IMR-90 (cell line): ENCODE results near the gene CACNA2D3. TPM values are rescaled to one million over a fixed set of nuclear protein-coding genes. Genes with fewer than 3 reads are reported as not detected.

Experiments used
- ATAC-seq: fragments of 200-7000 bp; cut with Tn5 transposase; 2 replicates; pipeline ENCODE4 v1.9.1; 2020; ENCODE audit warnings: low read depth, mild to moderate bottlenecking, moderate library complexity
- BruUV-seq: library from RNA; stranded (reverse); fragments of 400-500 nt; replicated peaks from 2 replicates; lab custom pipeline; 2021; lab: Mats Ljungman, UMichigan
- CTCF ChIA-PET: fragments of 300-600 bp; formaldehyde crosslinking; extraction: SDS; loops from one replicate; lab custom pipeline; 2021; ENCODE audit warnings: antibody characterized with exemption; lab: Yijun Ruan, JAX
- POLR2A ChIA-PET: fragments of 300-600 bp; sonication (Branson Sonifier 250); formaldehyde crosslinking; loops from one replicate; lab custom pipeline; 2022; ENCODE audit warnings: antibody characterized with exemption; ENCODE audit not compliant: unreplicated experiment; lab: Charles Lee
- DNase-seq: peaks from one replicate; pipeline ENCODE4 v3.0.0; 2013
- H2AFZ ChIP-seq: replicated peaks from 2 replicates; pipeline ENCODE3; 2013; ENCODE audit warnings: low read length, mild to moderate bottlenecking; ENCODE audit not compliant: poor library complexity
- H2AK5ac ChIP-seq: 2 replicates; pipeline ENCODE4 v1.6.1; 2013; ENCODE audit warnings: low read depth, low read length, inconsistent platforms
- H2AK9ac ChIP-seq: replicated peaks from 2 replicates; pipeline ENCODE3; 2013; ENCODE audit warnings: mild to moderate bottlenecking, low read depth, low read length, moderate library complexity; ENCODE audit not compliant: poor library complexity
- H2BK120ac ChIP-seq: 2 replicates; pipeline ENCODE4 v1.6.1; 2013; ENCODE audit warnings: low read depth, low read length, inconsistent platforms
- H2BK15ac ChIP-seq: 3 replicates; pipeline ENCODE4 v1.6.1; 2013; ENCODE audit warnings: low read depth, low read length, inconsistent platforms
- H2BK20ac ChIP-seq: 2 replicates; pipeline ENCODE4 v1.6.1; 2013; ENCODE audit warnings: low read depth, mild to moderate bottlenecking, inconsistent platforms, low read length, moderate library complexity
- H2BK5ac ChIP-seq: 2 replicates; pipeline ENCODE4 v1.6.1; 2013; ENCODE audit warnings: mild to moderate bottlenecking, low read depth, low read length, inconsistent platforms; ENCODE audit not compliant: poor library complexity, severe bottlenecking
- H3K14ac ChIP-seq: replicated peaks from 2 replicates; pipeline ENCODE4 v1.6.1; 2013; ENCODE audit warnings: low read depth, low read length, inconsistent platforms
- H3K18ac ChIP-seq: 2 replicates; pipeline ENCODE4 v1.6.1; 2013; ENCODE audit warnings: low read depth, low read length, control low read depth
- H3K23ac ChIP-seq: 2 replicates; pipeline ENCODE4 v1.6.1; 2013; ENCODE audit warnings: low read depth, low read length, inconsistent platforms
- H3K27ac ChIP-seq: 2 replicates; pipeline ENCODE4 v1.5.1; 2013; ENCODE audit warnings: mild to moderate bottlenecking, control low read depth, low read length; ENCODE audit not compliant: insufficient read depth
- H3K27me3 ChIP-seq: 2 replicates; pipeline ENCODE4 v1.6.1; 2013; ENCODE audit warnings: low read length; ENCODE audit not compliant: control insufficient read depth, insufficient read depth
- H3K36me3 ChIP-seq: 2 replicates; pipeline ENCODE4 v1.6.1; 2013; ENCODE audit warnings: low read length, mixed read lengths; ENCODE audit not compliant: control insufficient read depth, insufficient read depth
- H3K4ac ChIP-seq: 2 replicates; pipeline ENCODE4 v1.6.1; 2013; ENCODE audit warnings: low read depth, low read length, inconsistent platforms
- H3K4me1 ChIP-seq: 2 replicates; pipeline ENCODE4 v1.6.1; 2013; ENCODE audit warnings: low read length, mixed read lengths; ENCODE audit not compliant: control insufficient read depth, insufficient read depth
- H3K4me2 ChIP-seq: 2 replicates; pipeline ENCODE4 v1.6.1; 2013; ENCODE audit warnings: low read depth, mild to moderate bottlenecking, control low read depth, low read length, moderate library complexity
- H3K4me3 ChIP-seq: 2 replicates; pipeline ENCODE4 v1.5.1; 2013; ENCODE audit warnings: low read depth, mild to moderate bottlenecking, control low read depth, low read length, moderate library complexity; ENCODE audit not compliant: insufficient read depth
- H3K56ac ChIP-seq: 2 replicates; pipeline ENCODE4 v1.6.1; 2013; ENCODE audit warnings: low read length, inconsistent platforms; ENCODE audit not compliant: insufficient read depth; ENCODE audit errors: extremely low read depth
- H3K79me1 ChIP-seq, 2 experiments: 2 replicates each; pipeline ENCODE4 v1.6.1; 2013; ENCODE audit warnings: low read length in 2 of 2, inconsistent platforms in 1 of 2, low read depth in 1 of 2
- H3K9ac ChIP-seq: 2 replicates; pipeline ENCODE4 v1.6.1; 2013; ENCODE audit warnings: low read depth, low read length, control low read depth
- H3K9me1 ChIP-seq: 2 replicates; pipeline ENCODE4 v1.6.1; 2013; ENCODE audit warnings: low read length, inconsistent platforms; ENCODE audit not compliant: insufficient read depth
- H3K9me3 ChIP-seq: 2 replicates; pipeline ENCODE4 v1.6.1; 2013; ENCODE audit warnings: low read length; ENCODE audit not compliant: control insufficient read depth, insufficient read depth
- H4K20me1 ChIP-seq: 2 replicates; pipeline ENCODE4 v1.6.1; 2013; ENCODE audit warnings: low read length, inconsistent platforms; ENCODE audit not compliant: insufficient read depth
- H4K5ac ChIP-seq: 2 replicates; pipeline ENCODE4 v1.6.1; 2013; ENCODE audit warnings: mild to moderate bottlenecking, low read depth, low read length, control low read depth
- H4K8ac ChIP-seq, 2 experiments: 2 replicates each; pipeline ENCODE4 v1.6.1; 2013; ENCODE audit warnings: low read depth in 2 of 2, low read length in 2 of 2, control low read depth in 1 of 2, inconsistent platforms in 1 of 2
- H4K91ac ChIP-seq: 2 replicates; pipeline ENCODE4 v1.6.1; 2013; ENCODE audit warnings: low read depth, low read length, inconsistent platforms; ENCODE audit not compliant: insufficient read depth
- BHLHE40 ChIP-seq: fragments of 150-350 bp; IDR thresholded peaks from 2 replicates; pipeline ENCODE4 v1.6.1; 2016; ENCODE audit warnings: mild to moderate bottlenecking, low read depth, low read length
- CEBPB ChIP-seq: IDR thresholded peaks from 2 replicates; pipeline ENCODE4 v1.6.1; 2012; ENCODE audit warnings: low read depth, low read length, improper control_type of control experiment
- CHD1 ChIP-seq: IDR thresholded peaks from 2 replicates; pipeline ENCODE4 v1.6.1; 2012; ENCODE audit warnings: low read depth, low read length, improper control_type of control experiment
- FOS ChIP-seq: fragments of 150-350 bp; IDR thresholded peaks from 2 replicates; pipeline ENCODE4 v1.6.1; 2016; ENCODE audit warnings: low read depth, low read length
- MAFK ChIP-seq: IDR thresholded peaks from 2 replicates; pipeline ENCODE4 v1.6.1; 2012; ENCODE audit warnings: low read depth, low read length, improper control_type of control experiment
- MAZ ChIP-seq: IDR thresholded peaks from 2 replicates; pipeline ENCODE4 v1.6.1; 2012; ENCODE audit warnings: low read depth, mild to moderate bottlenecking, low read length, improper control_type of control experiment, moderate library complexity, borderline replicate concordance
- MXI1 ChIP-seq: IDR thresholded peaks from 2 replicates; pipeline ENCODE4 v1.6.1; 2012; ENCODE audit warnings: low read depth, mild to moderate bottlenecking, low read length, moderate library complexity, borderline replicate concordance
- NFE2L2 ChIP-seq: fragments of 150-350 bp; IDR thresholded peaks from 2 replicates; pipeline ENCODE4 v1.6.1; 2016; ENCODE audit warnings: low read depth, mild to moderate bottlenecking, low read length
- POLR2A ChIP-seq: IDR thresholded peaks from 2 replicates; pipeline ENCODE4 v1.6.1; 2012; ENCODE audit warnings: mild to moderate bottlenecking, low read depth, low read length
- RAD21 ChIP-seq: IDR thresholded peaks from 2 replicates; pipeline ENCODE4 v1.6.1; 2012; ENCODE audit warnings: low read length, improper control_type of control experiment
- RCOR1 ChIP-seq: IDR thresholded peaks from 2 replicates; pipeline ENCODE4 v1.6.1; 2012; ENCODE audit warnings: mild to moderate bottlenecking, low read length, improper control_type of control experiment; ENCODE audit not compliant: insufficient replicate concordance
- RFX5 ChIP-seq: IDR thresholded peaks from 2 replicates; pipeline ENCODE4 v1.8.0; 2012; ENCODE audit warnings: low read depth, mild to moderate bottlenecking, low read length, moderate library complexity
- SMC3 ChIP-seq: fragments of 150-350 bp; IDR thresholded peaks from 2 replicates; pipeline ENCODE4 v1.6.1; 2016; ENCODE audit warnings: low read depth, mild to moderate bottlenecking, antibody characterized with exemption, low read length, moderate library complexity
- WGBS, 2 experiments: methylation state at CpG; one replicate each; pipeline versions ENCODE4 v1.1.5 to v1.1.7; 2013; ENCODE audit warnings: missing lambda C conversion rate in 2 of 2; ENCODE audit not compliant: insufficient read length in 1 of 2; ENCODE audit errors: extremely low coverage in 2 of 2; 5-methylcytosine and 5-hydroxymethylcytosine counted together
- dilution Hi-C: fragments of 300-500 bp; cut with HindIII; formaldehyde crosslinking; loops from one replicate; pipeline ENCODE4 v1.14.3; 2018; ENCODE audit warnings: low sequenced_read_pairs; ENCODE audit not compliant: unreplicated experiment
- in situ Hi-C: fragments of 300-500 bp; cut with MboI; formaldehyde crosslinking; loops from 3 replicates; pipeline ENCODE4 v1.14.3; 2019; ENCODE audit warnings: low sequenced_read_pairs, inconsistent platforms, mixed read lengths
- intact Hi-C: fragments of 100-400 bp; cut with micrococcal nuclease; formaldehyde crosslinking; loops from 2 replicates; pipeline ENCODE4 v1.10.0; 2022
- polyA plus RNA-seq, 3 experiments: library from polyadenylated mRNA; depleted of rRNA; stranded (reverse); fragments of >200 nt; gene quantifications; 2 replicates each; pipeline ENCODE4 v1.2.3, GENCODE V29; 2012; ENCODE audit warnings: low replicate concordance in 1 of 3
- total RNA-seq: library from RNA; depleted of rRNA; stranded (reverse); fragments of >200 nt; gene quantifications from 2 replicates; pipeline ENCODE4 v1.2.3, GENCODE V29; 2012
- TF ChIP-seq, protein P1 (sequence below): fragments of 150-350 bp; IDR thresholded peaks from 2 replicates; pipeline ENCODE4 v1.6.1; 2016; ENCODE audit warnings: low read depth, mild to moderate bottlenecking, low read length, moderate library complexity, borderline replicate concordance
- TF ChIP-seq, protein P2 (sequence below): fragments of 150-350 bp; IDR thresholded peaks from 2 replicates; pipeline ENCODE4 v1.6.1; 2017; ENCODE audit warnings: mild to moderate bottlenecking, antibody characterized with exemption, low read length, low read depth
- TF ChIP-seq, protein P3 (sequence below): conservative IDR thresholded peaks from 2 replicates; pipeline ENCODE4 v1.5.1; 2012; ENCODE audit warnings: mild to moderate bottlenecking, low read depth, low read length, improper control_type of control experiment

CACNA2D3 gene
- total and polyA plus RNA-seq, 2 of the 4 experiments (the other 2 are of a cell fraction), result 0.36 to 0.41 TPM

GRCh38 chr3:55078876-55079275 lies 956.5 kb downstream of the CACNA2D3 start:
- H3K4ac ChIP-seq, result no peak overlapping the region
- peaks cover 2% of the 10 kb centered on the region; the same call in 1 of the 2 replicates for H3K4me1 ChIP-seq
- H4K8ac ChIP-seq, result no peak overlapping the region
- no peak overlapping the region for H3K4me2 ChIP-seq
- ChIA-PET CTCF (no interaction called here), POLR2A (no interaction called here)
- no peak overlapping the region for H3K27ac ChIP-seq
- no peak overlapping the region for H4K91ac ChIP-seq
- H3K36me3 ChIP-seq, result no peaks in the 10 kb centered on the region
- DNase-seq (no peak), ATAC-seq (no peak)
- H2AK9ac ChIP-seq, result no peak overlapping the region
- H2BK5ac ChIP-seq, result no peak overlapping the region
- no CpG with 5 or more reads among the region's 7 CpGs for WGBS, 2 experiments
- H2BK120ac ChIP-seq, result no peak overlapping the region
- H3K23ac ChIP-seq, result no peak overlapping the region
- H3K14ac ChIP-seq, result no peak overlapping the region
- no peak overlapping the region for H2AK5ac ChIP-seq
- no peak overlapping the region for H4K5ac ChIP-seq
- H3K9ac ChIP-seq, result no peak overlapping the region
- H2BK15ac ChIP-seq, result no peak overlapping the region
- no peaks in the 10 kb centered on the region for H3K9me1 ChIP-seq
- no peaks in the 10 kb centered on the region for H3K9me3 ChIP-seq
- intact Hi-C loops (no loop called here), in situ Hi-C loops (no loop called here), dilution Hi-C loops (no loop called here)
- TF ChIP-seq, protein P1, sequence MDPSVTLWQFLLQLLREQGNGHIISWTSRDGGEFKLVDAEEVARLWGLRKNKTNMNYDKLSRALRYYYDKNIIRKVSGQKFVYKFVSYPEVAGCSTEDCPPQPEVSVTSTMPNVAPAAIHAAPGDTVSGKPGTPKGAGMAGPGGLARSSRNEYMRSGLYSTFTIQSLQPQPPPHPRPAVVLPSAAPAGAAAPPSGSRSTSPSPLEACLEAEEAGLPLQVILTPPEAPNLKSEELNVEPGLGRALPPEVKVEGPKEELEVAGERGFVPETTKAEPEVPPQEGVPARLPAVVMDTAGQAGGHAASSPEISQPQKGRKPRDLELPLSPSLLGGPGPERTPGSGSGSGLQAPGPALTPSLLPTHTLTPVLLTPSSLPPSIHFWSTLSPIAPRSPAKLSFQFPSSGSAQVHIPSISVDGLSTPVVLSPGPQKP, result no peak
- TF ChIP-seq MAFK (no peak), CEBPB (no peak), RAD21 (no peak), RCOR1 (no peak), CHD1 (no peak), POLR2A (no peak), MXI1 (no peak), MAZ (no peak), FOS (no peak), NFE2L2 (no peak), RFX5 (no peak), BHLHE40 (no peak), SMC3 (no peak)
- TF ChIP-seq, protein P2, sequence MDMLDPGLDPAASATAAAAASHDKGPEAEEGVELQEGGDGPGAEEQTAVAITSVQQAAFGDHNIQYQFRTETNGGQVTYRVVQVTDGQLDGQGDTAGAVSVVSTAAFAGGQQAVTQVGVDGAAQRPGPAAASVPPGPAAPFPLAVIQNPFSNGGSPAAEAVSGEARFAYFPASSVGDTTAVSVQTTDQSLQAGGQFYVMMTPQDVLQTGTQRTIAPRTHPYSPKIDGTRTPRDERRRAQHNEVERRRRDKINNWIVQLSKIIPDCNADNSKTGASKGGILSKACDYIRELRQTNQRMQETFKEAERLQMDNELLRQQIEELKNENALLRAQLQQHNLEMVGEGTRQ, result no peak
- TF ChIP-seq, protein P3, sequence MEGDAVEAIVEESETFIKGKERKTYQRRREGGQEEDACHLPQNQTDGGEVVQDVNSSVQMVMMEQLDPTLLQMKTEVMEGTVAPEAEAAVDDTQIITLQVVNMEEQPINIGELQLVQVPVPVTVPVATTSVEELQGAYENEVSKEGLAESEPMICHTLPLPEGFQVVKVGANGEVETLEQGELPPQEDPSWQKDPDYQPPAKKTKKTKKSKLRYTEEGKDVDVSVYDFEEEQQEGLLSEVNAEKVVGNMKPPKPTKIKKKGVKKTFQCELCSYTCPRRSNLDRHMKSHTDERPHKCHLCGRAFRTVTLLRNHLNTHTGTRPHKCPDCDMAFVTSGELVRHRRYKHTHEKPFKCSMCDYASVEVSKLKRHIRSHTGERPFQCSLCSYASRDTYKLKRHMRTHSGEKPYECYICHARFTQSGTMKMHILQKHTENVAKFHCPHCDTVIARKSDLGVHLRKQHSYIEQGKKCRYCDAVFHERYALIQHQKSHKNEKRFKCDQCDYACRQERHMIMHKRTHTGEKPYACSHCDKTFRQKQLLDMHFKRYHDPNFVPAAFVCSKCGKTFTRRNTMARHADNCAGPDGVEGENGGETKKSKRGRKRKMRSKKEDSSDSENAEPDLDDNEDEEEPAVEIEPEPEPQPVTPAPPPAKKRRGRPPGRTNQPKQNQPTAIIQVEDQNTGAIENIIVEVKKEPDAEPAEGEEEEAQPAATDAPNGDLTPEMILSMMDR, result no peak
- no peak overlapping the region for H3K4me3 ChIP-seq
- H4K20me1 ChIP-seq, result no peaks in the 10 kb centered on the region
- no peak overlapping the region for H2AFZ ChIP-seq
- H3K27me3 ChIP-seq, result no peaks in the 10 kb centered on the region
- no peak overlapping the region for H3K18ac ChIP-seq
- H2BK20ac ChIP-seq, result no peak overlapping the region
- H3K56ac ChIP-seq, result no peak overlapping the region
- BruUV-seq, result no TSS peak
- no peaks in the 10 kb centered on the region for H3K79me1 ChIP-seq
